Panc1 (cell line): ENCODE results near the gene SYNRG. TPM values are rescaled to one million over a fixed set of nuclear protein-coding genes. Genes with fewer than 3 reads are reported as not detected.

Source experiments
- ATAC-seq: fragments of 200-7000 bp; cut with Tn5 transposase; 2 replicates; pipeline ENCODE4 v1.9.1; 2020; ENCODE audit warnings: mild to moderate bottlenecking, moderate library complexity
- BruUV-seq: library from RNA; stranded (reverse); fragments of 400-500 nt; replicated peaks from 2 replicates; lab custom pipeline; 2021; lab: Mats Ljungman, UMichigan
- CTCF ChIA-PET: fragments of 300-600 bp; sonication (Branson Sonifier 250); formaldehyde crosslinking; loops from one replicate; lab custom pipeline; 2022; ENCODE audit warnings: antibody characterized with exemption; lab: Charles Lee
- POLR2A ChIA-PET: fragments of 300-600 bp; sonication (Branson Sonifier 250); formaldehyde crosslinking; loops from one replicate; lab custom pipeline; 2022; ENCODE audit warnings: antibody characterized with exemption; lab: Charles Lee
- DNase-seq: peaks from one replicate; pipeline ENCODE4 v3.0.0-alpha.2; 2010; ENCODE audit warnings: low read depth, low spot score
- H3K27ac ChIP-seq: 2 replicates; pipeline ENCODE4 v1.5.1; 2011; ENCODE audit warnings: mild to moderate bottlenecking, low read length, inconsistent platforms
- H3K27me3 ChIP-seq: fragments of 200-500 bp; sonication (Bioruptor generic); 2 replicates; pipeline ENCODE4 v1.6.0; 2014; ENCODE audit warnings: low read length, inconsistent platforms; ENCODE audit not compliant: control insufficient read depth, insufficient read depth
- H3K36me3 ChIP-seq: fragments of 200-500 bp; sonication (Bioruptor generic); 2 replicates; pipeline ENCODE4 v1.5.1; 2014; ENCODE audit warnings: inconsistent platforms, mild to moderate bottlenecking, low read length, moderate library complexity; ENCODE audit not compliant: control insufficient read depth, insufficient read depth
- H3K4me1 ChIP-seq: 2 replicates; pipeline ENCODE4 v1.5.1; 2011; ENCODE audit warnings: inconsistent platforms, mild to moderate bottlenecking, low read length, moderate library complexity; ENCODE audit not compliant: control insufficient read depth, insufficient read depth
- H3K4me3 ChIP-seq, 2 experiments: 2 replicates each; pipeline ENCODE4 v1.5.1; 2011 to 2012; ENCODE audit warnings: low read depth in 2 of 2, low read length in 2 of 2, mild to moderate bottlenecking in 2 of 2, inconsistent platforms in 1 of 2, moderate library complexity in 1 of 2
- H3K9me3 ChIP-seq: fragments of 200-500 bp; sonication (Bioruptor generic); 2 replicates; pipeline ENCODE4 v1.5.1; 2014; ENCODE audit warnings: low read depth, mild to moderate bottlenecking, inconsistent platforms, low read length, moderate library complexity; ENCODE audit not compliant: control insufficient read depth, insufficient read depth
- POLR2AphosphoS5 ChIP-seq: IDR thresholded peaks from 2 replicates; pipeline ENCODE4 v1.6.1; 2012; ENCODE audit warnings: mild to moderate bottlenecking, low read depth, low read length, moderate library complexity
- SIN3A ChIP-seq: IDR thresholded peaks from 2 replicates; pipeline ENCODE4 v1.6.1; 2012; ENCODE audit warnings: low read depth, mild to moderate bottlenecking, low read length, moderate library complexity, borderline replicate concordance; ENCODE audit not compliant: insufficient read depth
- TCF7L2 ChIP-seq: IDR thresholded peaks from 2 replicates; pipeline ENCODE4 v1.6.1; 2011; ENCODE audit warnings: mild to moderate bottlenecking, low read depth, low read length, inconsistent platforms
- in situ Hi-C: cut with HindIII; loops from 2 replicates; pipeline ENCODE4 v1.10.0; 2016; ENCODE audit warnings: low sequenced_read_pairs, low pct_unique_long_range_greater_than_20kb
- intact Hi-C: fragments of 100-400 bp; cut with micrococcal nuclease; formaldehyde crosslinking; loops from one replicate; pipeline ENCODE4 v1.10.0; 2022; ENCODE audit not compliant: unreplicated experiment
- total RNA-seq: library from RNA; stranded (reverse); gene quantifications from one replicate; pipeline ENCODE4 v1.2.1, GENCODE V29; 2021; ENCODE audit not compliant: unreplicated experiment
- TF ChIP-seq, protein P1 (sequence below): fragments of 450-650 bp; IDR thresholded peaks from 2 replicates; pipeline ENCODE4 v1.5.1; 2017; ENCODE audit warnings: mild to moderate bottlenecking
- TF ChIP-seq, protein P2 (sequence below), 2 experiments: IDR thresholded peaks; 2 replicates each; pipeline ENCODE4 v1.6.1; 2011 to 2012; ENCODE audit warnings: low read depth in 2 of 2, control low read depth in 1 of 2, low read length in 1 of 2, mild to moderate bottlenecking in 1 of 2, moderate library complexity in 1 of 2; ENCODE audit not compliant: insufficient read depth in 1 of 2

The SYNRG gene
- total RNA-seq, 1 experiment from 2014 or later = 30.8 TPM

DNA sequence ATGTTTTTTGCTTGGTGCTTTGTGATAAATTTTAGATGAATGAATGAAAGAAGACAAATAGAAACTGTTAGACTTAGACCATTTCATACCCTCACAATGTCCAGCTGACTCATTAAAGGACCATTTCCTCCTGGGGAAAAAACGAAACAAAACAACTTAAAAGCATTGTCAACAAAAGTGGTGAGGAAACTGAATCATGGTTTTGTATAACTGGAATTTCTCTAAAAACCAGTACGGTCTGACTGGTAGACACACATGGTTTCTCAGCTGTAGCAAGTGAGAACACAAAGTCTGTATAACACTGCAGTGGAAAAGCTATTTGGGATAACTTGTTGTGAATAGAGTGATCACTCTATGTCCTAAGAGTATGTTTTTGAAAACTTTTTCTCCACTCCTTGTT is 39.3 kb upstream of the SYNRG start:
- Histone ChIP-seq H3K36me3 (no peaks in the 10 kb centered on the region), H3K27ac (no peak overlapping the region), H3K4me3 (no peak overlapping the region), H3K9me3 (no peaks in the 10 kb centered on the region), H3K4me1 (no peaks in the 10 kb centered on the region), H3K27me3 (peaks cover 3% of the 10 kb centered on the region; the same call in 1 of the 2 replicates)
- TF ChIP-seq, protein P1, sequence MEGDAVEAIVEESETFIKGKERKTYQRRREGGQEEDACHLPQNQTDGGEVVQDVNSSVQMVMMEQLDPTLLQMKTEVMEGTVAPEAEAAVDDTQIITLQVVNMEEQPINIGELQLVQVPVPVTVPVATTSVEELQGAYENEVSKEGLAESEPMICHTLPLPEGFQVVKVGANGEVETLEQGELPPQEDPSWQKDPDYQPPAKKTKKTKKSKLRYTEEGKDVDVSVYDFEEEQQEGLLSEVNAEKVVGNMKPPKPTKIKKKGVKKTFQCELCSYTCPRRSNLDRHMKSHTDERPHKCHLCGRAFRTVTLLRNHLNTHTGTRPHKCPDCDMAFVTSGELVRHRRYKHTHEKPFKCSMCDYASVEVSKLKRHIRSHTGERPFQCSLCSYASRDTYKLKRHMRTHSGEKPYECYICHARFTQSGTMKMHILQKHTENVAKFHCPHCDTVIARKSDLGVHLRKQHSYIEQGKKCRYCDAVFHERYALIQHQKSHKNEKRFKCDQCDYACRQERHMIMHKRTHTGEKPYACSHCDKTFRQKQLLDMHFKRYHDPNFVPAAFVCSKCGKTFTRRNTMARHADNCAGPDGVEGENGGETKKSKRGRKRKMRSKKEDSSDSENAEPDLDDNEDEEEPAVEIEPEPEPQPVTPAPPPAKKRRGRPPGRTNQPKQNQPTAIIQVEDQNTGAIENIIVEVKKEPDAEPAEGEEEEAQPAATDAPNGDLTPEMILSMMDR = no peak
- TF ChIP-seq, protein P2, sequence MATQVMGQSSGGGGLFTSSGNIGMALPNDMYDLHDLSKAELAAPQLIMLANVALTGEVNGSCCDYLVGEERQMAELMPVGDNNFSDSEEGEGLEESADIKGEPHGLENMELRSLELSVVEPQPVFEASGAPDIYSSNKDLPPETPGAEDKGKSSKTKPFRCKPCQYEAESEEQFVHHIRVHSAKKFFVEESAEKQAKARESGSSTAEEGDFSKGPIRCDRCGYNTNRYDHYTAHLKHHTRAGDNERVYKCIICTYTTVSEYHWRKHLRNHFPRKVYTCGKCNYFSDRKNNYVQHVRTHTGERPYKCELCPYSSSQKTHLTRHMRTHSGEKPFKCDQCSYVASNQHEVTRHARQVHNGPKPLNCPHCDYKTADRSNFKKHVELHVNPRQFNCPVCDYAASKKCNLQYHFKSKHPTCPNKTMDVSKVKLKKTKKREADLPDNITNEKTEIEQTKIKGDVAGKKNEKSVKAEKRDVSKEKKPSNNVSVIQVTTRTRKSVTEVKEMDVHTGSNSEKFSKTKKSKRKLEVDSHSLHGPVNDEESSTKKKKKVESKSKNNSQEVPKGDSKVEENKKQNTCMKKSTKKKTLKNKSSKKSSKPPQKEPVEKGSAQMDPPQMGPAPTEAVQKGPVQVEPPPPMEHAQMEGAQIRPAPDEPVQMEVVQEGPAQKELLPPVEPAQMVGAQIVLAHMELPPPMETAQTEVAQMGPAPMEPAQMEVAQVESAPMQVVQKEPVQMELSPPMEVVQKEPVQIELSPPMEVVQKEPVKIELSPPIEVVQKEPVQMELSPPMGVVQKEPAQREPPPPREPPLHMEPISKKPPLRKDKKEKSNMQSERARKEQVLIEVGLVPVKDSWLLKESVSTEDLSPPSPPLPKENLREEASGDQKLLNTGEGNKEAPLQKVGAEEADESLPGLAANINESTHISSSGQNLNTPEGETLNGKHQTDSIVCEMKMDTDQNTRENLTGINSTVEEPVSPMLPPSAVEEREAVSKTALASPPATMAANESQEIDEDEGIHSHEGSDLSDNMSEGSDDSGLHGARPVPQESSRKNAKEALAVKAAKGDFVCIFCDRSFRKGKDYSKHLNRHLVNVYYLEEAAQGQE (IDR thresholded peaks at IDR 0.05; ENCODE audit: insufficient read depth in 1 of 2, low read depth in 2 of 2, low read length in 1 of 2) = no peak
- no peak for TF ChIP-seq SIN3A
- no peak for TF ChIP-seq POLR2AphosphoS5
- no peak for TF ChIP-seq TCF7L2
- no TSS peak for BruUV-seq
- ChIA-PET POLR2A (no interaction called here), CTCF (no interaction called here)
- intact Hi-C loops (no loop called here), in situ Hi-C loops (no loop called here)
- DNase-seq = no peak
- no peak for ATAC-seq

GRCh38 chr17:37647856-37648255 is 38.6 kb upstream of the SYNRG start:
- intact Hi-C loops (no loop called here), in situ Hi-C loops (no loop called here)

More at GRCh38 chr17:37647856-37648255, 38.6 kb upstream of the SYNRG start:
- Histone ChIP-seq H3K27ac (no peak overlapping the region), H3K9me3 (no peaks in the 10 kb centered on the region), H3K4me1 (no peaks in the 10 kb centered on the region), H3K4me3 (no peak overlapping the region), H3K36me3 (peaks cover under 1% of the 10 kb centered on the region; the same call in 1 of the 2 replicates), H3K27me3 (peaks cover 3% of the 10 kb centered on the region; the same call in 1 of the 2 replicates)
- BruUV-seq = no TSS peak
- ChIA-PET POLR2A (no interaction called here), CTCF (interaction anchor here (0.7 kb wide), 1 partner anchor 143 kb away, joined by 3 read pairs; no protein-coding TSS in a partner anchor)
- ATAC-seq (no peak), DNase-seq (no peak)
- TF ChIP-seq, protein P2 (IDR thresholded peaks at IDR 0.05; ENCODE audit: insufficient read depth in 1 of 2, low read depth in 2 of 2, low read length in 1 of 2) = no peak
- no peak for TF ChIP-seq SIN3A
- TF ChIP-seq TCF7L2 = no peak
- TF ChIP-seq, protein P1 = no peak
- TF ChIP-seq POLR2AphosphoS5 = no peak
